GM19468 (cell line): Measurements from ENCODE around the gene MAP3K8.
"Not testable (repeated sequence)": the region's sequence is repeated elsewhere in the genome, so short reads cannot be mapped to it uniquely, and the experiment has no call there.

Source experiments
- ATAC-seq: cut with Tn5 transposase; IDR thresholded peaks from one replicate; pipeline ENCODE4 v1.9.1; 2021; ENCODE audit warnings: mild to moderate bottlenecking, moderate library complexity, moderate number of reproducible peaks; ENCODE audit not compliant: unreplicated experiment; ENCODE audit errors: extremely low read depth

The MAP3K8 gene

DNA sequence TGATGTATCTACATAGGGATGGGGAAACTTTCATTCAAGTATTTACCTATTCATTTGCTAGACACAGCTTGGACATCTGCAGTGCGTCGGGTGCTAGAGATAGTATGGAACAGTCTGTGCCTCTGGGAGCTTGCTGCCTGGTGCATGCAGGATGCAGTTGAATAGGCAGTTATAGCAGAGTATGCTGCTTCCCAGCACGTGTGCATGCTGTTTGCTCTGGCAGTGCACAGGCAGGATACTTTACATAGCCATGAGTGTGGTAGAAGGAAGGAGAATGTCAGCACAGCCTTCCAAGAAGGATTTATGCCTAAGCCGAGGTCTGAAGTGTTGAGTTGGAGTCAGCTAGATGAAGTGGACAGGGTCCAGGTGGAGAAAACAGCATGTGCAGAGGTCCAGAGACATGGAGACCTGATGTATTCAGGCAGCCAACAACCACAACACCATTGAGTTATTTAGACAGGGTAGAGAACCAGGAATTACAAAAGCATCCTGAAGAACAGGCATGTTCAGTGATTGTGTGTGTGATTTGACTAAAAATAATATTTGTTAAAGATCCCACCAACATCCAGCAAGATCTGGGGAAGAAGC, 8.1 kb downstream of the MAP3K8 start:
- no peak for ATAC-seq

DNA sequence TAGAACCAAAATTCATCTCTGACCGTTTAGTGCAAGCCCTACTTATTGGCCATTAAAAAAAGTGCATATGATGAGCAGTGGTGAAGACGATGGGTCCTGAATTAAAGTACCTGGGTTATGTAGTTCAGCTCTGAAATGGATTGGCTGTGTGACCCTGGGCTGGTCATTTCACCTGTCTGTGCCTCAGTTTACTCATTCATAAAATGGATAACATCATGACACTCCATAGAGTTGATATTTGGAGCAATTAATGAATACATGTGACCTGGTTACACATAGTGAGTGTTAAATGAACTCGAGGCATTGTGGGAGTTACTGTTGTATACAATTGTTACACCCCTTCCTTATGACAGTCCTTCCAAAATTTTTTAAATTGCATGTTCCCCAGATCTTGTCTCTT, 9.1 kb downstream of the MAP3K8 start:
- no peak for ATAC-seq

DNA sequence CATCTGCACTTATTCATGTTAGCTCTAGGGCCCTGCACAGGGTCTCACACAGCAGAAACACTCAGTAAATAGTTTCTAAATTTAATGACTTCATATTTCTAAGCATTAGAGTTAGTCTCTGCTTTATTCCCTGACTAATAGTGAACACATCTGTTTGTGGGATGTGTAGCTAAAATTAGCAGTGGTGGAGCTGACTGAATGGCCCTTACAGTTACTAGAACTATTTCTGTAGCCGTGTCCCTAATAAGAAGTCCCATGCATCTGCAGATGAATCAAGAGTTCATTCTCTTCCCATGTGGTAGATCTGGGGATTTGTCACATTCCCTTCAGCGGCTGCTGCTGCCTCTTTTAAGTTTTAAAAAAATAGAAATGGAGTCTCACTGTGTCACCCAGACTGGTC, 11.7 kb downstream of the MAP3K8 start:
- ATAC-seq, result no peak

DNA sequence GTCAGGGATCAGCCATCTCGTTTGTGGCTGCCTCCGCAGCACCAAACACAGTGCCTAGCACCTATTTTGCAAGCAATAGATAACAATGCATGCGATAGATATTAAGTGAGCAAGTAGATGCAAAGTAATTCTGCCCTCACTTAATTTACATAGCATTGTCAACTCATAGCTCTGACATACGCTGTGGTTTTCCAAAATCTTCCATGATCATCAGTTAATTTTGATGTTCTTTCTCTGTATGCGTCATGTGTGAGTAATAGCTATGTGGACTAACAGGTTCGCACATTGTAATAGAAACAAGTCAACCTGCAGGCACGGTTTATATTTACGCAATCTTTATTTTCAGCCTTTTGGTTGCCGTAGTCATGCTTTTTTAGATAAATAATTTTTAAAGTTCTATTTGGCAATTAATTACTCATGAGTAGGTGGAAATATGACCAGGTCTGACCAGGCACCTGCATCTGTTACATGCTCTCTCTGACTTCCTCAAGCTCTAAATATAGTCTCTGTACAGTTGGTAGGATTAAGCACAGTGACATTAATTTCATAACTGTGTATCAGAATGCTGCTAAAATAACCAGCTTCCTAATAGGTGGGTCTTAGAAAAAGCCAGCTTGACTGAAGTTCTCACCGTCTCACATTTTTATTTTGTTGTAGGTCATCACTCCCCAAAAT, 13.3 kb downstream of the MAP3K8 start:
- ATAC-seq, result no peak

DNA sequence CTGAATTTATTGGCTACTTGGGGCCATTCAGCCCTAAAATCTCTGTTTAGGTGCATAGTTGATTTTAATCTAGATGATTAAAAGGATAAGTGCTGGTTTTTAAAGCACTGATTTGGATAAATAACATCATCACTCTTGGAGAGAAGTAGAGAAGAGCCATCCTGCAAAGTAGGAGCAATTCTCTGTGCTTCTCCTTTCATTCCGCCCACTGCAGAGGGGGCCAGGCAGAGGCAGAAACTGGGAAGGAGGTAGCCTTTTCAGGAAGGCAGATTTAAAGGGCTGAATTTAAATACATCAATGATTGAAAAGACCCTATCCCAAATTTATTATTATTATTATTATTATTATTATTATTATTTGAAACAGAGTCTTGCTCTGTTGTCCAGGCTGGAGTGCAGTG, 14.1 kb downstream of the MAP3K8 start:
- ATAC-seq, result no peak

DNA sequence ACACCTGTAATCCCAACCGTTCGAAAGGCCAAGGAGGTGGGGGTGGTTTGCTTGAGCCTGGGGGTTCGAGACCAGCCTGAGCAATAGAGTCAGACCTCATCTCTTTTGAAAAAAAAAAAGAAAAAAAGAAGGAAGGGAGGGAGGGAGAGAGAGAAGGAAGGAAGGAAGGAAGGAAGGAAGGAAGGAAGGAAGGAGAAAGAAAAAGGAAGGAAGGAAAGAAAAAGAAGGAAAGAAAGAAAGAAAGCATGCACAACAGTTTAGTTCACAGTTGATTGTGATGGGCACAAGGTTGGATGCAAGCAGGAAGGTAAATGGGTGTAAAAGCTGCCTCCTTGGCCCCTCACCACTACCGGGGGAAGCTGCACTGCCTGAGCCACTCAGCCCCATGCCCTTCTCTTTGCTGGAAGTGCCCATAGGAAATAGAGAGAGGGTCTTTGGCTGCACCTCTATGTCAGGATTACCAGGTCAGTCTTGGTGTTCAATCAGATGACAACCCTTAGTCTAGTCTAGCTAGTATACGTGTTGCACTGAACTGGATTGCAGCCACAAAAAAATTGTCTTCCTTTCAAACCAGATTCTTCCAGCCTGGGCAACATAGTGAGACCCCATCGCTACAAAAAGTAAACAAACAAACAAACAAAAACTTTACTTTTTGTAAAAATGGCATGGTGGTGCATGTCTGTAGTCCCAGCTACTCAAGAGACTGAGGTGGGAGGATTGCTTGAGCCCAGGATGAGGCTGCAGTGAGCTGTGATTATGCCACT, 20.0 kb downstream of the MAP3K8 start:
- ATAC-seq, result no peak

DNA sequence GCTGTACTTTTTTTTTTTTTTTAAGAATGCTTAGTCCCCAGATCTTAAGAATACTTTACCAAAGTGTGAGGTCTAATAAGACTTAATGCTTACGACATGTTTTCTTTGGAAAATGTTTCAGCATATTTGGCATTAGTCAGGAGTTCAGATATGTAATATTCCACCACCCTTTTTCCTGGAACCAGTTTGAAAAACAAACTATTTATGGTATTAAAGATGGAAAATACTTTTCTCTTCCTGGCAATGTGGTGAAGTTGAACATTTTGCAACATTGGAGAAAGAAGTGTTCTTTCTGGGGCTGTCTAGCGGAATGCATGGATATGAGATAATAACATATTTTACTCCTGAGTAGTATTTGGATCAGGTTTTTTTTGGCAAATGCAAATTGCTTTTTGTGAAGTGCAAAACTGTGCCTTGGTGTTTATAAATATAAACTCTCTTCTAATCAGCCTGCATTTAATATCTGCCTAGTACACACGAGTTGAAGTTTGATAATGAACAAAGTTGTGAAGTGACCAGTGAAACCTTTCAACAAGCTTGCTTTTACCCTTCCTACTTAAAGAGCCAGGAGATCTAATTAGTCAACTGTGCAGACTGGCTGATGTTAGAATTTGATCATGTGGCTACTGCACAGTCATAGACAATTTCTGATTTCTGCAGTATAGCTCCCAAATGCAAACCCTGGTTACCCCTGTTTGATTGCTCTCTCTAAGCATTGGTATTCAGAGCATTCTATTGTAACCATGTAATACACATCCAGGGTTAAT, 20.9 kb downstream of the MAP3K8 start:
- no peak for ATAC-seq

DNA sequence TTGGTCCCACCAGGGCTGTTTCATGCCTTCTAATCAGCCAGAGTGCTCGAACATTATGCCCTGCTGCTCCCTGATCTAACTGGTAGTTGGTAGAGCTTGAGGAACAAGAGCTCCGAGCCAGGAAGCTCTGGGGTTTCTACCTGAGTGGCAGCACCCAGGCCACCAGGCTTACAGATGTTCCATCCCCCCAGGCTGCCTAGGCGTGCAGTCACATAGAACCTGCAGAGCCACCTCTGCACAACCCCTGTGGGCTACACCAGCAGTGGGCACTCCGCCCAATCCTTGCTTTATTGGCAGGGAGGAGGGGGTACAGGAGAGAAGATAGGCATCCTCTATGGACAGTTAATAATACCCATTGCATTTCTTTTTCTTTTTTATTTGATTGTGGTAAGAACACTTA, 21.8 kb downstream of the MAP3K8 start:
- no peak for ATAC-seq

DNA sequence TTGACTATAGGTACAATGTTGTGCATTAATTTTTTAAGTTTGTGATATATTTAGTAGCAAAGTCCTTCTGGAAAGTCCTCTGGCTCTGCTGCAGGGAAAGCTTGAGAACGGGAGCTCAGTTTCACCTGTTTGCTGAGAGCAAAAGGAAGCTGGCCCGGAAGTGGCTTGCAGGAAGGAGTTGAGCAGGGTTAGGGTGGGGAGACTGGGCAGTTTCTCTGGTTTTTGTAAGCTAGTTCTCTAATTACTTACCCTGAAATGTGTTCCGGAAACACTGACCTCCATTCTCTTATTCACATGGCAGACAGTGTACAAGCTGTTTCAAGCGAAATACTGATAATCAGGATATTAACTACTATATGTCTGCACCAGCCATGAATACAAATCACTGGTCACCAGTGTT, 22.3 kb downstream of the MAP3K8 start:
- ATAC-seq, result no peak

DNA sequence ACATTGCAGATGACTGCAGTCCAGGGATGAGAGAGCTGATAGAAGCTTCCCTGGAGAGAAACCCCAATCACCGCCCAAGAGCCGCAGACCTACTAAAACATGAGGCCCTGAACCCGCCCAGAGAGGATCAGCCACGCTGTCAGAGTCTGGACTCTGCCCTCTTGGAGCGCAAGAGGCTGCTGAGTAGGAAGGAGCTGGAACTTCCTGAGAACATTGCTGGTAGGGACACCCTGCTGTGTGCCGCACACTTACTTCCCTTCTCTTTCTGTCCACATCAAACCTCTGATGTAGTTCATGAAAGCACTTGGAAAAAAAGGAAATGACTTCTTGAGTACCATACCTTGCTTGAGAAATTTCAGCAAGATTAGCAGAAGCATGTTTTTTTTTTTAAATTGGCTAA, 25.3 kb downstream of the MAP3K8 start:
- ATAC-seq, result no peak

DNA sequence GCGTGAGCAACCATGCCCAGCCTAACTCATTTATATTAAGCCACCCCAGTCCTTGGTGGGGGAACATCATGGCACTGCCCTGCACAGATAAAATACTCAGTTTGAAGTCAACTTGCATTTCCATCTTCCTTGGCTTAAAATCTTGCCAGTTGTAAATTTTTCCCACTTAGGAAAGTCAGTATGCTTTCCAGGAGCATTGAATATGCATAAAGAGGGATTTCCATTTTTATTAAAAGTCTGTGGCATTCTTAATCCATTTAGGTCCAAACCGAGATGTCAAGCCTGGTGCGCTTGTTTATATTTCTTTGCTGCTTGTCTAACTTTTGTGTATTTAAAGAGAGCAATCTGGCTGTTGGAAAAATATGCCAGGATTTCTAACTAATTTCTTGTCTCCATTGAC, 26.1 kb downstream of the MAP3K8 start:
- no peak for ATAC-seq

DNA sequence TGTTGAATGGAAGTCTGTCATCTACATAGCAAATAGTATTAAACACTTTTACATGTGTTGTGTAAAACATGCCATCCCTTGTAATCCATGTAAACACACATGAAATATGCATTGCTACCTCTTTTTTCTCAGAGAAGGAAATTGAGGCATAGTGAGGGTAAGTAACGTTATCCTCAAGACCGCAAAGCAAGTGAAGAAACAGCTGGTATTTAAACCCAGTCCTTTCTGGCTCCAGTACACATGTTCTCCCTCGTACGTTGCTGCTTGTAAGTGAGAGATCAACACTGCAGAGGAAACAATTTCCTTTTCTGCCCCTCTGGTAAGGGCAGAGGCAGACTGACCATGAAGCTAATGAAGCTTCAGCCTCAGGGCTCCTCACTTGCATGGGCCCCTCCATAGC, 28.5 kb downstream of the MAP3K8 start:
- ATAC-seq, result no peak

DNA sequence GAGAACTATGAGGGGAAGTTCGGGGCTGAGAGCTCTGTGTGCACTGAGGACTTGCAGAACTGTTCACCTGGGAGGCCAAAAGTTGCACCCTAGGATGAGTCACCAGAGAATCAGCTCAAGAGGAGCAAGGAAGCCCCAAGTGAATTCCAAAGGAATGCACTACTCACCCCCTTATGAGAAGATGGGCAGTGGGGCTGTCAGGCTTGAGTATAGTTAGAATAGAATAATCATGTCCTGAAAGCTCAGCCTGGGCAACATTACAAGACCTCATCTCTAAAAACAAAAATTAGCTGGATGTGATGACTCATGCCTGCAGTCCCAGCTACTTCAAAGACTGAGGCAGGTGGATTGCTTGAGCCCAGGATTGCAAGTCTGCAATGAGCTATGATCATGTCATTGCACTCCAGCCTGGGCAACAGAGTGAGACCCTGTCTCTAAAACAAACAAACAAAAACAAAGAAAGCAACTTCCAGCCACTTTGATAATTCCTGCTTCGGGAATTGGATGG, 30.0 kb downstream of the MAP3K8 start:
- ATAC-seq, result no peak

DNA sequence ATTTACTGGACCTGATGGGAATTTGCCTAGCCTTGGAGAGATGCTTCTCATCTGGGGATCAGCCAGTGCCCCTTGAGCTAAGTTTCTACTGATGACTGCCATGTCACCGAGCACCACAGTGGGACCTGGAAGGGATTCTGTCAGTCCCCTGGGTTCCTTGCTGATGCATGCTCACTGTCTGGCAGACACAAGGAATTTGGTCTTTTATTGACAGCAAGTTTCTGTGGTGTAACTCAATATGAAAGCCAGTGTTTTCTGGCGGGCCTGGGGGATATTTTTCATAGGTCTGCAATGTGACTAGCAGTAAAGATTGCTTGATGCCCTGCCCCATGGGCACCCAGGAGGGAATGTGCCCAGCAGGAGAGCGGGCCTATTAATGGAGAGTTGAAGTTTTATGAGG, 30.7 kb downstream of the MAP3K8 start:
- ATAC-seq, result no peak

DNA sequence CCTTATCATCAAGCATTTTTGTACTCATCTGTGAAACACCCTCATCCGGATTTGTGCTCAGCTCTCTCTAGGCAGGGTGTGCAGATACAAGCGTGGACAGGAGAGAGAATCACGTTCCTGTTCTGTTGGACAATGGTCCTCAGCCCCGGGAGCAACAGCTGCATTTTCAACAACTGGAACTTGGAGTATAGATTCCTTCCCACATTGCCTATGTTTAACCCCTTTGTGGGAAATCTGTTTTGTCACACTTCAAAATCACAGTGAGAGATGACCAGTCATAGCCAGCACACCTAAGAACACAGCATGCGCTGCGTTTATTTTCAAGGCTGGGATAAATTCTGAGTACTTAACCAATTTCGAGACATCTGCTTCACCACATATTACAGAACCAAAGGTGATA, 32.5 kb downstream of the MAP3K8 start:
- no peak for ATAC-seq

DNA sequence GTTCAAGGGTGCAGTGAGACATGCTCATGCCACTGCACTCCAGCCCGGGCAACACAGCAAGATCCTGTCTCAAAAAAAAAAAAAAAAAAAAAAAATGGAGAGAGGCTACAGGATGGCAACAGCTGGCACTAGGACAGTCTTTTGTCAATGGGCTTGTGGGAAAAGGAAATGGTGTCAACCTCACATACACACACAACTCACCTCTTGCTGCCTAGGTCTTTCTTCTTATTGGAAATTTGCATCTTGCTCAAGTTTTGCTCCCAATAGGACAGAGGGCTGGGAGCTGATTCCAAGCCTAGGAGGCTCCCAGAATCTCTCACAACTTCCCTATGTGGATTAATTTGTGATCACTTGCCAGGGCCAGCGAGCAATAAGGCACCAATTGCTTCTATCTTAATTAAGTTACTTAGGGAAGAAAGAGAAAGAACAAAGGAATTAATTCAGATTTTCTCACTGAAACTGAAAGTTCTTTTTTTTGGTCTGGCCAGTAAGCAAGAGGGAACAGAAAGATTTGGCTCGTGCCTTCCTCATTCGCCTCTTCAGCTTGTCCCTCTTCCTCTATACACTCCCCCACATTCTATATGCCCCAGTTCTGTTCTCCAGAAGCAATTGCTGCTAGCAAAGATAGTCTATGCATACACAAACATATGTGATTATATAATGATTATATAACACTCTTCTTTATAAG, 33.8 kb downstream of the MAP3K8 start:
- ATAC-seq, result no peak

DNA sequence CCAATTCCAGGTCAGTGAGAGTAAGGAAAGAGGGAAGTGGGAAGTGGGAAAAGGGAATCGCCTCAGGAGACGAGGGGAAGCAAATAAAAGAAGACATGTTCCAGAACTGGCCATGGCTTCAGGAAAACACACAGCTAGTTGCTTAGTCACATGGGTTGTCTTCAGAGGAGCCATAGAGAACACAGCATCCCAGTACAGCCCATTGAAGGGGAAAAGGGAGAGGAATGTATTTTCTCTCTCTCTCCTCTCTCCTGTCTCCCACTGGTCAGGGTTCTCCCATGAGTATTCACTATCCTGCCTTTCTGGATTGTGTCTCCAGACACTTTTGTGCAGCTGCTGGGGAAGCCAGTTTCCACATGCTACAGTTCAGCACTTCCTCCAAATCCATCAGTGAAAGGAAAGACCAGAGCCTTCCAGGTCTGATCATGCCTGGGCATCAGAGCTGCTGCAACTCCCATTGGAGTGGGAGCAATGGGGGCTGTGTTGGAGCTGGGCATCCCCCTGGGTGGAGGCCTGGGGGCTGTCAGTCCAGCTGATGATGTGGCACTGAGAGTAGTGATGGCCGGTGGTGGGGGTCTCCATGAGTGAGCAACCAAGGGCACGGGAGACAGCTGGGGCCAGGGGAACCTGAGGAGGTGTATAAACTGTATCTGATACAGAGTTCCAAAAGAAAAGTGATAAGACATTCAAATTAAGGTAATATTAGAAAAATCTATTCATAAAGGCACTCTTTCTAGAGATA, 38.6 kb downstream of the MAP3K8 start:
- no peak for ATAC-seq

DNA sequence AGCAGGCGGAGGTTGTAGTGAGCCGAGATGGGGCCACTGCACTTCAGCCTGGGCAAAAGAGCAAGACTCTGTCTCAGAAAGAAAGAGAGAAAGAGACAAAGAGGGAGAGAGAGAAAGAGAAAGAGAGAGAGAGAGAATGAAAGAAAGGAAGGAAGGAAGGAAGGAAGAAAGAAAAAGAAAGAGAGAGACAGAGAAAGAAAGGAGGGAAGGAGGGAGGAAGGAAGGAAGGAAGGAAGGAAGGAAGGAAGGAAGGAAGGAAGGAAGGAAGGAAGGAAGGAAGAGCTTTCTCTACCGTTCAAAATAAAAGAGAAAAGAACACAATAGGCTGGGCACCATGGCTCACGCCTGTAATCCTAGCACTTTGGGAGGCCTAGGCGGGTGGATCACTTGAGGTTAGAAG, 41.5 kb downstream of the MAP3K8 start:
- ATAC-seq, result not testable (repeated sequence)

DNA sequence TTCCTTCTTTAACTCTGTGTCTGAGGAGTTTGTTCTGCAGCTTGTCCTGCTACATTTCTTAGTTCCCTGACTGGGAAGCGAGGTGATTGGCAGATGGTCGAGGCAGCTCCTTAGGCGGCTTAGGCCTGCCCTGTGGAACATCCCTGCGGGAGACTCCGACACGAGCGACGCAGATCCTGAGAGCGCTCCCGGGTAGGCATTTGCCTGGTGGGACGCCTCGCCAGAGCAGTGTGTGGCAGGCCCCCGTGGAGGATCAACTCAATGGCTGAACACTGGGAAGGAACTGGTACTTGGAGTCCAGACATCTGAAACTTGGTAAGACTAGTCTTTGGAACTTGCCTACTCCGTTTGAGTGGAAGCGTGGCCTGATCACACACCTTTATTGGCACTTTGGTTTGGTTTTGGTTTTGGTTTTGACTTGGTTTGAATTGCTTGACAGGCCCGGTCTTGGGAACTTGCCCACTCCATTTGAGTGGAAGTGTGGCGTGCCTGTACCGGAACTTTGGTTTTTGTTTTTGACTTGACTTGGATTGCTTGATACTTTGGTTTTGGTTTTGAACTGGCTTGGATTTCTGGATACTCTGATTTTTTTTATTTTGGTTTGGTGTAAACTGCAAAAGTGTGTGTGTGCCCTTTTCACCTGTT, 42.6 kb downstream of the MAP3K8 start:
- ATAC-seq, result no peak
